SK-N-SH (cell line): ENCODE data around the gene GRIK3. TPM values are rescaled to one million over a fixed set of nuclear protein-coding genes. Genes with fewer than 3 reads are reported as not detected.

Source experiments
- CTCF ChIA-PET: fragments of 300-600, 350-600 bp; formaldehyde crosslinking; extraction: SDS; loops from one replicate; lab custom pipeline; 2021; lab: Yijun Ruan, JAX
- POLR2A ChIA-PET: fragments of 350-600 bp; sonication (Branson Sonifier 250); formaldehyde crosslinking; extraction: SDS; loops from one replicate; lab custom pipeline; 2020; ENCODE audit warnings: antibody characterized with exemption, inconsistent platforms; lab: Yijun Ruan, JAX
- DNase-seq: peaks from one replicate; pipeline ENCODE4 v3.0.0; 2012
- H2AFZ ChIP-seq: fragments of 200-600 bp; sonication (generic); 2 replicates; pipeline ENCODE4 v1.8.1; 2016; ENCODE audit warnings: antibody characterized with exemption, mild to moderate bottlenecking, low read depth
- H3F3A ChIP-seq: fragments of 200-600 bp; sonication (generic); replicated peaks from 2 replicates; pipeline ENCODE3; 2016; ENCODE audit warnings: antibody characterized with exemption, mild to moderate bottlenecking; ENCODE audit not compliant: insufficient read depth
- H3K27ac ChIP-seq, 2 experiments: fragments of 200-500 bp in 1 of 2; fragments of 200-600 bp in 1 of 2; sonication (Bioruptor generic) in 1 of 2; sonication (generic), shearing (Covaris generic) in 1 of 2; 2 replicates each; pipeline versions ENCODE4 v1.5.1 to v1.6.1; 2014 to 2016; ENCODE audit warnings: low read depth in 2 of 2, inconsistent platforms in 1 of 2, low read length in 1 of 2, mild to moderate bottlenecking in 1 of 2, mixed read lengths in 1 of 2
- H3K27me3 ChIP-seq: fragments of 200-600 bp; sonication (generic), shearing (Covaris generic); 2 replicates; pipeline ENCODE4 v1.6.1; 2016; ENCODE audit warnings: mixed run types; ENCODE audit not compliant: insufficient read depth
- H3K36me3 ChIP-seq, 2 experiments: fragments of 200-500 bp in 1 of 2; fragments of 200-600 bp in 1 of 2; sonication (Bioruptor generic) in 1 of 2; sonication (generic) in 1 of 2; replicated peaks in 1 of 2; 2 replicates each; pipeline versions ENCODE3 to v1.5.1; 2014 to 2016; ENCODE audit warnings: low read length in 1 of 2, mild to moderate bottlenecking in 1 of 2; ENCODE audit not compliant: insufficient read depth in 2 of 2, control insufficient read depth in 1 of 2
- H3K4me1 ChIP-seq, 2 experiments: fragments of 200-500 bp in 1 of 2; fragments of 200-600 bp in 1 of 2; sonication (Bioruptor generic) in 1 of 2; sonication (generic), shearing (Covaris generic) in 1 of 2; 2 replicates each; pipeline versions ENCODE4 v1.5.1 to v1.6.1; 2014 to 2016; ENCODE audit warnings: low read depth in 1 of 2, low read length in 1 of 2, mixed run types in 1 of 2; ENCODE audit not compliant: insufficient read depth in 2 of 2, control insufficient read depth in 1 of 2
- H3K4me2 ChIP-seq: fragments of 200-600 bp; sonication (generic), shearing (Covaris generic); 2 replicates; pipeline ENCODE4 v1.6.1; 2017; ENCODE audit warnings: mixed run types
- H3K4me3 ChIP-seq, 2 experiments: fragments of 200-500 bp in 1 of 2; fragments of 200-600 bp in 1 of 2; sonication (Bioruptor generic) in 1 of 2; sonication (generic), shearing (Covaris generic) in 1 of 2; 2 replicates each; pipeline versions ENCODE4 v1.5.1 to v1.8.1; 2014 to 2016; ENCODE audit warnings: low read depth in 2 of 2, inconsistent platforms in 1 of 2, low read length in 1 of 2, mild to moderate bottlenecking in 1 of 2, mixed read lengths in 1 of 2, moderate library complexity in 1 of 2
- H3K79me2 ChIP-seq: fragments of 200-600 bp; sonication (generic); 2 replicates; pipeline ENCODE4 v1.8.1; 2017; ENCODE audit warnings: mild to moderate bottlenecking; ENCODE audit not compliant: insufficient read depth
- H3K9ac ChIP-seq: fragments of 200-600 bp; sonication (generic); 2 replicates; pipeline ENCODE4 v1.6.1; 2017; ENCODE audit warnings: mixed run types
- H3K9me2 ChIP-seq: fragments of 200-600 bp; sonication (generic); 2 replicates; pipeline ENCODE4 v1.6.1; 2017; ENCODE audit warnings: mixed run types
- H3K9me3 ChIP-seq: fragments of 200-600 bp; sonication (generic); 2 replicates; pipeline ENCODE4 v1.6.1; 2017; ENCODE audit warnings: mixed run types, mild to moderate bottlenecking, moderate library complexity
- H4K20me1 ChIP-seq: fragments of 200-600 bp; sonication (generic); 2 replicates; pipeline ENCODE4 v1.6.1; 2017; ENCODE audit warnings: mild to moderate bottlenecking, mixed run types; ENCODE audit not compliant: insufficient read depth
- CHD2 ChIP-seq: fragments of 150-350 bp; IDR thresholded peaks from 2 replicates; pipeline ENCODE4 v1.6.1; 2018; ENCODE audit warnings: low read length; ENCODE audit not compliant: partially characterized antibody
- EP300 ChIP-seq, 2 experiments: IDR thresholded peaks; 2 replicates each; pipeline versions ENCODE4 v1.4.0 to v1.6.1; 2012; ENCODE audit warnings: borderline replicate concordance in 1 of 2, low read depth in 1 of 2, low read length in 1 of 2
- EZH2phosphoT487 ChIP-seq: fragments of 200-600 bp; sonication (generic); IDR thresholded peaks from 2 replicates; pipeline ENCODE4 v1.6.1; 2017; ENCODE audit warnings: low read depth, mixed run types, mild to moderate bottlenecking, antibody characterized with exemption, moderate library complexity, borderline replicate concordance
- MAX ChIP-seq: IDR thresholded peaks from 2 replicates; pipeline ENCODE4 v1.4.0; 2012; ENCODE audit warnings: low read depth
- MEF2A ChIP-seq: IDR thresholded peaks from 2 replicates; pipeline ENCODE4 v1.4.0; 2012; ENCODE audit warnings: low read depth, borderline replicate concordance
- POLR2AphosphoS5 ChIP-seq: IDR thresholded peaks from 2 replicates; pipeline ENCODE4 v1.6.1; 2012; ENCODE audit warnings: low read depth, low read length
- TCF12 ChIP-seq: IDR thresholded peaks from 2 replicates; pipeline ENCODE4 v1.4.0; 2012
- USF1 ChIP-seq: IDR thresholded peaks from 2 replicates; pipeline ENCODE4 v1.4.0; 2012; ENCODE audit warnings: low read depth, borderline replicate concordance
- YY1 ChIP-seq: IDR thresholded peaks from 2 replicates; pipeline ENCODE4 v1.4.0; 2012; ENCODE audit warnings: low read depth, mild to moderate bottlenecking
- ZBTB33 ChIP-seq: IDR thresholded peaks from 2 replicates; pipeline ENCODE4 v1.4.0; 2012; ENCODE audit warnings: low read depth, borderline replicate concordance
- WGBS: methylation state at CpG from one replicate; pipeline ENCODE4 v1.1.6; 2017; ENCODE audit warnings: low lambda C conversion rate; 5-methylcytosine and 5-hydroxymethylcytosine counted together
- polyA plus RNA-seq, 3 experiments: library from polyadenylated mRNA; depleted of rRNA; stranded (reverse); fragments of >200 nt; gene quantifications; 2 replicates each; pipeline ENCODE4 v1.2.3, GENCODE V29; 2012

GRIK3 gene
- polyA plus RNA-seq, 1 of the 3 experiments (the other 2 are of a cell fraction): not detected

- H2AFZ ChIP-seq: no peak overlapping the region
- H3K9me3 ChIP-seq: peaks cover under 1% of the 10 kb centered on the region; the same call in 1 of the 2 replicates
- H3K36me3 ChIP-seq: no peaks in the 10 kb centered on the region
- no peaks in the 10 kb centered on the region for H3K79me2 ChIP-seq
- peaks cover 0 to 7% of the 10 kb centered on the region in 2 experiments; a peak in 2 of 4 replicates for H3K4me1 ChIP-seq
- no peak overlapping the region for H3K9ac ChIP-seq
- H3K4me2 ChIP-seq: no peak overlapping the region
- H4K20me1 ChIP-seq: no peaks in the 10 kb centered on the region
- WGBS: 39% methylated on average over 8 of the region's 9 CpGs
- no peak overlapping the region for H3K27ac ChIP-seq
- H3K4me3 ChIP-seq: no peak overlapping the region
- H3K9me2 ChIP-seq: no peaks in the 10 kb centered on the region
- TF ChIP-seq MAX: no peak
- no peak for TF ChIP-seq EP300 (IDR thresholded peaks at IDR 0.05; ENCODE audit: borderline replicate concordance in 1 of 2, low read depth in 1 of 2, low read length in 1 of 2)
- TF ChIP-seq EZH2phosphoT487: no peak
- no peak for TF ChIP-seq POLR2AphosphoS5
- TF ChIP-seq MEF2A: no peak
- TF ChIP-seq CHD2: no peak
- no peak for TF ChIP-seq USF1
- TF ChIP-seq YY1: no peak
- no peaks in the 10 kb centered on the region for H3F3A ChIP-seq
- DNase-seq: no peak
- POLR2A ChIA-PET: no interaction called here
- no peaks in the 10 kb centered on the region for H3K27me3 ChIP-seq
- CTCF ChIA-PET: no interaction called here
Observed at GRCh38 chr1:36890776-36891175, 143.5 kb downstream of the GRIK3 start.

- peaks cover 0 to 15% of the 10 kb centered on the region in 2 experiments; a peak in 2 of 4 replicates for H3K4me1 ChIP-seq
- no peaks in the 10 kb centered on the region for H3F3A ChIP-seq
- no peak overlapping the region for H3K9ac ChIP-seq
- H3K27me3 ChIP-seq: no peaks in the 10 kb centered on the region
- H3K4me3 ChIP-seq: no peak overlapping the region
- no peak for DNase-seq
- H3K9me2 ChIP-seq: no peaks in the 10 kb centered on the region
- no peaks in the 10 kb centered on the region for H4K20me1 ChIP-seq
- no peak for TF ChIP-seq ZBTB33
- TF ChIP-seq POLR2AphosphoS5: no peak
- TF ChIP-seq EZH2phosphoT487: no peak
- TF ChIP-seq TCF12: no peak
- no peak overlapping the region for H3K27ac ChIP-seq
- ChIA-PET POLR2A (no interaction called here), CTCF (interaction anchor here (0.9 to 1.5 kb wide), 2 partner anchors 16 to 313 kb away, joined by 3 read pairs; no protein-coding TSS in a partner anchor)
- no peaks in the 10 kb centered on the region for H3K9me3 ChIP-seq
- H2AFZ ChIP-seq: no peak overlapping the region
- no peak overlapping the region for H3K4me2 ChIP-seq
- 39% methylated on average over 7 of the region's 7 CpGs for whole genome bisulfite sequencing
- H3K36me3 ChIP-seq: no peaks in the 10 kb centered on the region
- H3K79me2 ChIP-seq: no peaks in the 10 kb centered on the region
Observed at GRCh38 chr1:36889478-36890226, 144.7 kb downstream of the GRIK3 start.
